ENCODE results near the gene RAB24. TPM values are rescaled to one million over a fixed set of nuclear protein-coding genes. Genes with fewer than 3 reads are reported as not detected.
A peak's percentile ranks its signal among the peaks of the same experiment; 100 is the strongest.

RAB24 gene
- total and polyA plus RNA-seq, 7 experiments from 2014 or later, result 14.9 to 47.5 (median 23.7) TPM

DNA sequence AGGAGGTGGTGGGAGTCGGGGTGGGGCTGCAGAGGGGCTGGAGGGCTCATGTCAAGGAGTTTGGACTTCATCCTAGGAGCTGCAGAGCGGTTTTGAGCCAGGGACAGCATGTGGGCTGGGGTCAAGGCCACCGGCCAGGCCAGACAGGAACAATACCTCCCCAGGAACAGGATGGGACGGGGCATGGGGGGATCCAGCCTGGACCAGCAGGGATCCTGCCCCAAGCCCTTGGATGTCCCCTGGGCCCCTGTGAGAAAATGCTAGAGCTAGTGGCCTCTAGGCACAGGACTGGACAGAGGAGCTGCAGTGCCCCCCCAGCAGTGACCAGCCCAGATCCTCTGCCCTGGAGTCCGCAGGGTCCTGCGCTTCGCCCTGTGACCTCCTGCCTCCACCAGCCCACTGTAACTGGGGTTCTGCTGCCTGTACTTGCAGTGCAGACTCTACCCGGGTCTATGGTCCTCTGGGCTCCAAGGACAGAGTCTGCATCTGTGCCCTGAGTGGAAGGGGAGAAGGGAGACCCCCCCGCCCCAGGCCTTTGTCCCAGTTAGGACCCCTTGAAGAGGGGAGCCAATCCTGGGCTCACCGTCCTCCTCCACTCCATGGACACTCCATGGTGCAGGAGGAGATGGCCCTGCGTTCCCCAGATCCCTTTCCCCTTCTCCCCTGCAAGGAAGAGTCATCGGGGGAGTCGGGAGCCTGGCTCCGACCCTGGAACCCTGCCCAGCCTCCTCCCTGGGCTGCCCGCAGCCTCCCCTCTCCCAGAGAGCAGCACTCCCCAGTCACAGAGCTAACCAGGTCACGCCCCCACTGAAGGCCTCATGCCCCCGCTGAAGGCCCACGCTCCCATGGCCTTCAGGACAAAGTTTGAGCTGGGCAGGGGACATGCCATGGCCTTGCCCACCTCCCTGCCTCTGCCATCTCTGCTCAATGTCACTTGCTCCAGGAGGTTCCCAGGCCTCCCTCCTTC, 11.1 kb upstream of the RAB24 start:
- ATAC-seq (no peak), DNase-seq (no peak)
- ChIA-PET CTCF (interaction anchor here (0.6 to 2.2 kb wide), 3 partner anchors 36 to 742 kb away, joined by 3 to 7 read pairs (median 4); no protein-coding TSS in a partner anchor), POLR2A (interaction anchor here (0.6 kb wide), 1 partner anchor 58 kb away, joined by 4 read pairs; no protein-coding TSS in a partner anchor)
- intact Hi-C loops (cut with micrococcal nuclease), result loop anchor here in 1 of 2 donors (10.0 kb wide), 1 partner anchor 670 kb away; the partner anchor contains the start of gene TSPAN17
- Histone ChIP-seq H3K27ac (ENCODE audit: low read depth, low read length) (no peak overlapping the region), H3K27me3 (ENCODE audit: control insufficient read depth in 2 of 2, insufficient read depth in 2 of 2, low read length in 2 of 2) (no peaks in the 10 kb centered on the region), H3K36me3 (ENCODE audit: control insufficient read depth in 2 of 3, insufficient read depth in 3 of 3, low read length in 3 of 3) (no peaks in the 10 kb centered on the region), H3K9me3 (ENCODE audit: control insufficient read depth in 2 of 3, low read length in 3 of 3) (no peaks in the 10 kb centered on the region), H3K4me3 (ENCODE audit: low read length) (no peak overlapping the region), H3K4me1 (ENCODE audit: control insufficient read depth in 2 of 2, insufficient read depth in 2 of 2, low read length in 2 of 2) (peaks cover 21 to 22% of the 10 kb centered on the region in 2 donors)
- H3K27ac Mint-ChIP-seq, result peak overlapping the region in 1 of 9 donors; percentile 23
- H3K36me3 Mint-ChIP-seq, result peaks cover 0 to 15% (median 4%) of the 10 kb centered on the region in 5 donors
- H3K9me3 Mint-ChIP-seq, result peaks cover 0 to 4% (median 0%) of the 10 kb centered on the region in 11 donors
- peaks cover 0 to 5% (median 0%) of the 10 kb centered on the region in 5 donors for H3K27me3 Mint-ChIP-seq
- peak overlapping the region in 1 of 10 donors; percentile 7 for H3K4me3 Mint-ChIP-seq
- peaks cover 11 to 58% (median 29%) of the 10 kb centered on the region in 7 donors for H3K4me1 Mint-ChIP-seq

DNA sequence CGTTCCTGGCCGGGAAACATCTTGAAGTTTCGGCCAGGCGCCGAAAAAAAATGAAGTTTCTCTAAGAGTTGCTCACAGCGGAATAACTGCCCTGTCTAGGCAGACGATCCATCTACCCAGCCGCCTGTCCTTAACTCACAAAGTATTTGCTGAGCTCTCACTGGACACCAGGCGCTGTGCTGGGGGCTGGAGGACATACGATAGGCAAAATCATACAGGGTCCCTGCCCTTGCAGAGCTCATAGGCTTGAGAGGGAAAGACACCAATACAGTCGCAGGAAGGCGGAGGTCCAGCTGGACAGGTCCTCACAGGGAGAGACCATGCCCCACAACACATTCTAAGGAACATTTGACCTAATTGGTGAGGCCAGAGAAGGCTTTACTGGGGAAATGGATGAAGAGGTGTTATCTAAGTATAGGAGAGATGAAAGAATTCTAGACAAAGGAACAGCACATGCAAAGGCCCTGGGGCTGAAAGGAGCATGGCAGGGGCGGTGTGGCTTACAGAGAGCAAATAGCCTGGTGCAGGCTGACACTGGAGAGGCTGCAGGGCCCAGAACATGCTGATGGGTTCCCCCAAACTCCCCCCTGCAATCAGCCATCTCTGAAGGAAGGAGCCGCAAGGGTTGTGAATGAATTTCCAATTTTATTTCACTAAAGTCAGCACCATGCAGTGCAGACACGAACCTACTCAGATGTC, 10.2 kb upstream of the RAB24 start:
- H3K36me3 ChIP-seq (ENCODE audit: control insufficient read depth in 2 of 3, insufficient read depth in 3 of 3, low read length in 3 of 3), result no peaks in the 10 kb centered on the region
- H3K4me3 ChIP-seq (ENCODE audit: low read length), result no peak overlapping the region
- Mint-ChIP-seq H3K27ac (peak overlapping the region in 2 of 9 donors; percentile 23 to 62), H3K4me1 (peaks cover 11 to 63% (median 35%) of the 10 kb centered on the region in 7 donors), H3K4me3 (no peak overlapping the region), H3K9me3 (peaks cover 0 to 1% (median 0%) of the 10 kb centered on the region in 11 donors), H3K27me3 (peaks cover 0 to 5% (median 0%) of the 10 kb centered on the region in 5 donors), H3K36me3 (peaks cover 0 to 9% (median 0%) of the 10 kb centered on the region in 5 donors)
- ChIA-PET POLR2A (interaction anchor here (0.6 to 1.5 kb wide), 2 partner anchors 10 to 12 kb away, joined by 3 to 4 read pairs; no protein-coding TSS in a partner anchor), CTCF (interaction anchor here (0.8 to 1.1 kb wide), 2 partner anchors 14 to 38 kb away, joined by 3 to 4 read pairs; partner anchors contain the start of gene LMAN2)
- H3K9me3 ChIP-seq (ENCODE audit: control insufficient read depth in 2 of 3, low read length in 3 of 3), result no peaks in the 10 kb centered on the region
- H3K27ac ChIP-seq (ENCODE audit: low read depth, low read length), result no peak overlapping the region
- ATAC-seq (no peak), DNase-seq (no peak)
- no peaks in the 10 kb centered on the region for H3K27me3 ChIP-seq (ENCODE audit: control insufficient read depth in 2 of 2, insufficient read depth in 2 of 2, low read length in 2 of 2)
- peaks cover 21 to 22% of the 10 kb centered on the region in 2 donors for H3K4me1 ChIP-seq (ENCODE audit: control insufficient read depth in 2 of 2, insufficient read depth in 2 of 2, low read length in 2 of 2)
- intact Hi-C loops (cut with micrococcal nuclease), result loop anchor here in 1 of 2 donors (1.0 to 10.0 kb wide), 3 partner anchors 89 to 669 kb away; partner anchors contain the start of gene TSPAN17

DNA sequence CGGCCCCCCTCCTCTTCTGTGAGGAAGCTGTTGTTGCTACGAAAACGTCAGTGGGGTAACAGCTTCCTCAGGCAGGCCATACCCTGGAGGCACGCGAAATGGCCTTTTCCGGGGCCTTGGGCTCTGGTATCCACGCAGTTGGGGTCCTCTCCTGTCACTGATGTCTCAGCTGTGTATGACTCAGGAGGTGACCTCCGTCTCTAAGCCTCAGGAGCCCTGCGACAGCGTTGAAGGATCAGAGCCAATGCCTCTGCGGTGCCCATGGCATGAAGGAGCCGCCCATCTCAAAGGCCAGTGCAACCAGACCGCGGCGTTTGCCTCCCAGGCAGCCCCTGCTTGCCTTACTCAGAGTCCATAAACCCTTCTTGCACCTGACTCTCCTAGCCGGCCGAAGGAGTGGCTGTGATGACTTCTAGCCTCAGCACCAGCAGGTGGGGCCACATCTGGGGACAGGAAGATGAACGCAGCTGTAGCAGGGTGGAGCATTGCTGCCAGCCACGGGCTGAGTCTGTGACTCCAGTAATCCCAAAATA, 9.2 kb upstream of the RAB24 start:
- H3K27me3 ChIP-seq (ENCODE audit: control insufficient read depth in 2 of 2, insufficient read depth in 2 of 2, low read length in 2 of 2), result no peaks in the 10 kb centered on the region
- Mint-ChIP-seq H3K36me3 (peaks cover 0 to 6% (median 0%) of the 10 kb centered on the region in 5 donors), H3K27ac (peak overlapping the region in 3 of 9 donors; percentile 42 to 92 (median 56)), H3K4me1 (peaks cover 11 to 54% (median 31%) of the 10 kb centered on the region in 7 donors), H3K27me3 (peaks cover 0 to 5% (median 0%) of the 10 kb centered on the region in 5 donors), H3K4me3 (peak overlapping the region; percentile 58 to 93 (median 81)), H3K9me3 (peaks cover 0 to 1% (median 0%) of the 10 kb centered on the region in 11 donors)
- DNase-seq (peak in 2 of 9 donors; percentile 31 to 60), ATAC-seq (peak; percentile 1)
- H3K36me3 ChIP-seq (ENCODE audit: control insufficient read depth in 2 of 3, insufficient read depth in 3 of 3, low read length in 3 of 3), result peaks cover 0 to 2% (median 0%) of the 10 kb centered on the region in 3 experiments
- CTCF ChIA-PET, result interaction anchor here (0.7 to 1.6 kb wide), 8 partner anchors 15 to 143 kb away, joined by 3 to 7 read pairs (median 3); partner anchors contain the start of genes LMAN2 and SLC34A1
- intact Hi-C loops (cut with micrococcal nuclease), result loop anchor here (1.0 to 10.0 kb wide), 9 partner anchors 9 to 668 kb away; partner anchors contain the start of genes LMAN2 (in 2 of the 2), GRK6 (in 1 of the 2), PDLIM7 (in 1 of the 2) and PRELID1 (in 1 of the 2)
- POLR2A ChIA-PET, result interaction anchor here (0.8 to 1.5 kb wide), 3 partner anchors 9 to 39 kb away, joined by 3 to 4 read pairs (median 4); partner anchors contain the start of genes LMAN2, PRELID1 and RAB24
- H3K4me3 ChIP-seq (ENCODE audit: low read length), result peak overlapping the region; percentile 77
- peaks cover 21 to 22% of the 10 kb centered on the region in 2 donors for H3K4me1 ChIP-seq (ENCODE audit: control insufficient read depth in 2 of 2, insufficient read depth in 2 of 2, low read length in 2 of 2)
- no peaks in the 10 kb centered on the region for H3K9me3 ChIP-seq (ENCODE audit: control insufficient read depth in 2 of 3, low read length in 3 of 3)
- H3K27ac ChIP-seq (ENCODE audit: low read depth, low read length), result peak overlapping the region; percentile 36

DNA sequence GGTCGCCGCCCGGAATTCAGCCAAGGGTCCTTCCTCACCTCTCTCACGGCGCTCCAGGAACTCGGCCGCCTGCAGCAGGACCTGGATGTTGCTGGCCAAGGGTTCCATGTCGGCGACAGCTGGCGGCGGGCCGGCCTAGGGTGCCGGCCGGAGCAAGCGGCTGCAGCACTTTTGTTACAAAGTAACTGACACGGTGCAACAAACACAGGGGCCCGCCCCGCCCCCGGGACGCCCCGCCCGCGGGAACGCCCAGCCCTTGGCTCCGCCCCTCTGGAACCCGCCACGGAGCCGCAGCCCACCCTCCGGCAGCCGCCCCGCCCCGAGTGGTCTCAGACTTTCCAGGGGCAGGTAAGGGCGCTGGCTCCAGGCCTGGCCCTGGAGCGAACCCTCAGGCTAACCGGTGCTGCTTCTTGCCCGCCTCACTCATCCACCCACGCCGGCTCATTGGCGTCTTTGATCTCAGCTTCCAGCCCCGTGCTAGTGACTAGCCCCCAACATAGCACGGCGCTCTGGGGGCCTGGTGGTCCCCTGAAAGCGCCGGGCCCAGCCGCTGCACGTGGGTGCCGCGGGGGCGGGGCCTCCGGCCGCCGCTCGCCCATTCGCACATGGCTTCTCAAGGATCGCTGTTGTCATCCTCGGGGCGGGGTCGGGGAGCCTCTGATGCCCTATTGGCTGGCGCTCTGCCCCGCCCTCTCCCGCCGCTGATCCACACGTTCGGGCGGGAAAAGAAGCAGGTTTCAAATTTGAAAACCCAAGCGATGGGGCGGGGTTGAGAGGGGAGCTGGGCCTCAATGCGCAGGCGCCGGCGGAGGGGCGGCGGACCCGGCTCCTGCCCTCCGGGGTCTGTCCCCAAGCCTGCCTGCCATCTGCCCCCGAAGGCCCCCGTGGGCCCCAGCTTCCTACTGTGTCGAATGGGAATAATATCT, 8.5 kb upstream of the RAB24 start, which contains the start of gene MXD3:
Gene MXD3, minus strand, starts transcription at position 176 of the 926 bp plus-strand sequence. Its CDS starts 68 bp downstream, at position 108.
- CTCF ChIA-PET, result interaction anchor here (0.7 to 1.6 kb wide), 6 partner anchors 37 to 144 kb away, joined by 3 to 7 read pairs (median 3); partner anchors contain the start of gene SLC34A1
- Mint-ChIP-seq H3K4me3 (peak within 1 kb of the TSS; percentile 78 to 93 (median 84)), H3K27me3 (peaks cover 0 to 5% (median 0%) of the 10 kb centered on the region in 5 donors), H3K27ac (peak within 1 kb of the TSS in 6 of 9 donors; percentile 42 to 92 (median 59)), H3K9me3 (peaks cover 0 to 1% (median 0%) of the 10 kb centered on the region in 11 donors), H3K36me3 (peaks cover 0 to 7% (median 0%) of the 10 kb centered on the region in 5 donors), H3K4me1 (peaks cover 11 to 49% (median 32%) of the 10 kb centered on the region in 7 donors)
- Histone ChIP-seq H3K27me3 (ENCODE audit: control insufficient read depth in 2 of 2, insufficient read depth in 2 of 2, low read length in 2 of 2) (no peaks in the 10 kb centered on the region), H3K9me3 (ENCODE audit: control insufficient read depth in 2 of 3, low read length in 3 of 3) (no peaks in the 10 kb centered on the region), H3K36me3 (ENCODE audit: control insufficient read depth in 2 of 3, insufficient read depth in 3 of 3, low read length in 3 of 3) (peaks cover 0 to 10% (median 0%) of the 10 kb centered on the region in 3 experiments), H3K4me1 (ENCODE audit: control insufficient read depth in 2 of 2, insufficient read depth in 2 of 2, low read length in 2 of 2) (peaks cover 21 to 22% of the 10 kb centered on the region in 2 donors), H3K4me3 (ENCODE audit: low read length) (peak within 1 kb of the TSS; percentile 77), H3K27ac (ENCODE audit: low read depth, low read length) (peak within 1 kb of the TSS; percentile 51)
- peak; percentile 95 for ATAC-seq
- intact Hi-C loops (cut with micrococcal nuclease), result loop anchor here (1.0 to 10.0 kb wide), 9 partner anchors 9 to 667 kb away; partner anchors contain the start of genes LMAN2 (in 2 of the 2), PDLIM7 (in 2 of the 2), PRELID1 (in 2 of the 2) and RAB24 (in 2 of the 2)
- POLR2A ChIA-PET, result interaction anchor here (0.7 to 4.7 kb wide), 5 partner anchors 8 to 64 kb away, joined by 3 to 18 read pairs (median 4); partner anchors contain the start of genes LMAN2, PRELID1 and RAB24
- DNase-seq, result peak; percentile 87 to 97 (median 92)

DNA sequence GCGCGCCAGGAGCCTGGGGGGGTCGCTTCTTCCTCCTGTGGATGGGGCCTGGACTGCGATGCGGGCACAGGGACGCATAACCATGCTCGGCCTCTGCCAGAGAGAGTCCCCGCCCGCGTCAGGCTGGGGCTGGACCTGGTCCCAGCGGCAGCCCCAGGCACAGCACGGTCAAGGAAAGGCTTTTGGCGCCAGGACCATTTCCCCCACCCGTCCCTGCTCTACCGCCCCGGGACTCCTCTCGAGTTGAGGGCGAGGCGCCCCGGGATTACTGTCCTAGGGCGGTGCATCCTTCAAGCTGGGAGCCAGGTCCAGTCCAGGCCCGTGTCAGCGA, 7.8 kb upstream of the RAB24 start:
- ChIA-PET CTCF (interaction anchor here (1.6 kb wide), 1 partner anchor 62 kb away, joined by 3 read pairs; no protein-coding TSS in a partner anchor), POLR2A (interaction anchor here (0.7 to 4.7 kb wide), 3 partner anchors 8 to 65 kb away, joined by 3 to 18 read pairs (median 4); partner anchors contain the start of genes PRELID1 and RAB24)
- peak overlapping the region; percentile 51 for H3K27ac ChIP-seq (ENCODE audit: low read depth, low read length)
- H3K27ac Mint-ChIP-seq, result peak overlapping the region in 1 of 9 donors; percentile 65
- H3K4me3 Mint-ChIP-seq, result peak overlapping the region in 8 of 10 donors; percentile 49 to 93 (median 78)
- no peaks in the 10 kb centered on the region for H3K9me3 ChIP-seq (ENCODE audit: control insufficient read depth in 2 of 3, low read length in 3 of 3)
- ATAC-seq (no peak), DNase-seq (peak in 1 of 9 donors; percentile 41)
- H3K9me3 Mint-ChIP-seq, result peaks cover 0 to 1% (median 0%) of the 10 kb centered on the region in 11 donors
- H3K36me3 ChIP-seq (ENCODE audit: control insufficient read depth in 2 of 3, insufficient read depth in 3 of 3, low read length in 3 of 3), result peaks cover 0 to 16% (median 0%) of the 10 kb centered on the region in 3 experiments
- peaks cover 21 to 22% of the 10 kb centered on the region in 2 donors for H3K4me1 ChIP-seq (ENCODE audit: control insufficient read depth in 2 of 2, insufficient read depth in 2 of 2, low read length in 2 of 2)
- intact Hi-C loops (cut with micrococcal nuclease), result loop anchor here in 1 of 2 donors (1.0 to 10.0 kb wide), 3 partner anchors 8 to 667 kb away; partner anchors contain the start of genes PDLIM7, PRELID1, RAB24 and TSPAN17
- H3K27me3 Mint-ChIP-seq, result peaks cover 0 to 5% (median 0%) of the 10 kb centered on the region in 5 donors
- no peaks in the 10 kb centered on the region for H3K27me3 ChIP-seq (ENCODE audit: control insufficient read depth in 2 of 2, insufficient read depth in 2 of 2, low read length in 2 of 2)
- H3K4me3 ChIP-seq (ENCODE audit: low read length), result peak overlapping the region; percentile 77
- H3K36me3 Mint-ChIP-seq, result peaks cover 0 to 9% (median 0%) of the 10 kb centered on the region in 5 donors
- H3K4me1 Mint-ChIP-seq, result peaks cover 11 to 54% (median 35%) of the 10 kb centered on the region in 7 donors
